ENCODE data around the gene GPR62. TPM values are rescaled to one million over a fixed set of nuclear protein-coding genes. Genes with fewer than 3 reads are reported as not detected.

GPR62 gene
- total RNA-seq, 1 donor from 2014 or later = not detected

GRCh38 chr3:51932471-51933370 lies 22.5 kb upstream of the GPR62 start:
- peaks cover 29% of the 10 kb centered on the region for H3K36me3 Mint-ChIP-seq (ENCODE audit: low read depth)
- no peaks in the 10 kb centered on the region for H3K4me1 Mint-ChIP-seq (ENCODE audit: low read depth)
- no peaks in the 10 kb centered on the region for H3K9me3 Mint-ChIP-seq (ENCODE audit: low read depth)
- H3K27me3 Mint-ChIP-seq (ENCODE audit: low read depth) = no peaks in the 10 kb centered on the region
- TF ChIP-seq CTCF (IDR thresholded peaks at IDR 0.05) = no peak
- no peak overlapping the region for H3K27ac Mint-ChIP-seq (ENCODE audit: unreplicated experiment)
- H3K4me3 Mint-ChIP-seq (ENCODE audit: unreplicated experiment) = no peak overlapping the region
- no peak for DNase-seq (ENCODE audit: low spot score)

DNA sequence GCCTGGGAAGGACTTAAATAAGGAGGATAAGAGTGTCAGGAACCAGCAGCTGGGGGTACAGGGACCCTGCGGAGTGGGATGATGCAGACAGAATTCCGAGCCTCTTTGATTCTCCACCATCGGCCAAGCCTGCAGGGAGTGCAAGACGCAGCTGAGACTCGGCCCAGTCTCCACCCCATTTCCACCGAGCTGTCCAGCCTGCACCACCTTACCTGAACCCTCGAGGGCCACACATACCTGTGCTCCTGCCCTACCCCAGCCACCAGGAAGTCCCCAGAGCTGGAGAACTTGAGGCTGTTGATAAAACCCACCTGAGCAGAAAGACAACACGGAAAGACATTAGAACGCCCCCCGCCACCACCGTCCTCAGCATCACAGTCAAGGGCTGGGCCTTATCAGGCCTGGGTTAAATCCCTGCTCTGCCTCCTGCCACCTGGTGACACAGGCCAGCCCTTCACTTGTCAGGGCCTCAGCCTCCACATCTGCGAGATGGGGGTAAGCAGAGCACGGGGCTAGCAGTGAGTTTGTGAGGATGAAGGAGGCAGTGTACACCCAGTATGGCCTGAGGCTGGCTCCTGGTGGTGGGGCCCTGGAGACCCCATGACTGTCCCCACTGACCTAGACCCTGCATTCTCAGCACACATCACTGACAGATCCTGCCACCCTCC lies 21.6 kb upstream of the GPR62 start:
- Mint-ChIP-seq H3K36me3 (ENCODE audit: low read depth) (peaks cover 31% of the 10 kb centered on the region), H3K4me3 (ENCODE audit: unreplicated experiment) (no peak overlapping the region), H3K27ac (ENCODE audit: unreplicated experiment) (no peak overlapping the region), H3K9me3 (ENCODE audit: low read depth) (no peaks in the 10 kb centered on the region), H3K27me3 (ENCODE audit: low read depth) (no peaks in the 10 kb centered on the region), H3K4me1 (ENCODE audit: low read depth) (no peaks in the 10 kb centered on the region)
- DNase-seq (ENCODE audit: low spot score) = no peak
- no peak for TF ChIP-seq CTCF (IDR thresholded peaks at IDR 0.05)

DNA sequence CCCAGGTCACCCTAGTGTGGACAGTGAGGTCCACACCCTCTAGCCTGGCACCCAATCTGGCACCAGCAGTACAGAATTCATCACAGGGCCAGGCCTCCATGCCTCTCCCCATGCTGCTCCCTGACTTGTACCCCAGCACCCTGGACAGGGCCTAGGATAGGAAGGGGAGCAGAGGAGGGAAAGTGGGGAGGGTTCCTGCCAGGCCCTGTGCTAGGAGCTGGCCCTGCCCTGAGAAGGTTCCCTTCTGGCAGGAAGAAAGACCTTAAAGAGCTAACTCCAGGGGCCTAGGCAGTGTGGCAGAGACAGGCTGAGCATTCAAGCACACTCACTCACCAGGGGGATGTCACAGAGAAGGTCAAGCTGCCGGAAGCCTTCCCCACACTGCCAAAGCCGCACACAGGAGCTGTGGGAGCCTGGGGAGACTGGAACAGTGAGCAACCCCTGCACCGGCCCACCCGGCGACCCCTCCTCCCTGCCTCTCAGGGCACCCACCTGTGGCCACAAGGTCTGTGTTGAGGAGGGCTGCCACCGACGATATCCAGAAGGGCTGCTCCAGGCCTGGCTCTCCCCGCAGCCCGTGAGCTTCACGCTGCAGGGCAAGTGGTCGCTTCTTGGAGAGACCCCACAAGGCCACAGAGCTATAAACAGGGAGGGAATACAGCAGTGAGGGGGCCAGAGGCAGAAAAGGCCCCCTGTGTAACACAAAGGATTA lies 20.9 kb upstream of the GPR62 start:
- H3K27ac Mint-ChIP-seq (ENCODE audit: unreplicated experiment) = no peak overlapping the region
- DNase-seq (ENCODE audit: low spot score) = no peak
- peaks cover 32% of the 10 kb centered on the region for H3K36me3 Mint-ChIP-seq (ENCODE audit: low read depth)
- TF ChIP-seq CTCF (IDR thresholded peaks at IDR 0.05) = no peak
- no peaks in the 10 kb centered on the region for H3K27me3 Mint-ChIP-seq (ENCODE audit: low read depth)
- no peaks in the 10 kb centered on the region for H3K9me3 Mint-ChIP-seq (ENCODE audit: low read depth)
- peaks cover 4% of the 10 kb centered on the region for H3K4me1 Mint-ChIP-seq (ENCODE audit: low read depth)
- no peak overlapping the region for H3K4me3 Mint-ChIP-seq (ENCODE audit: unreplicated experiment)

- peaks cover 11% of the 10 kb centered on the region for H3K4me1 Mint-ChIP-seq (ENCODE audit: low read depth)
- peaks cover 32% of the 10 kb centered on the region for H3K36me3 Mint-ChIP-seq (ENCODE audit: low read depth)
- H3K27ac Mint-ChIP-seq (ENCODE audit: unreplicated experiment) = no peak overlapping the region
- no peak for DNase-seq (ENCODE audit: low spot score)
- H3K4me3 Mint-ChIP-seq (ENCODE audit: unreplicated experiment) = no peak overlapping the region
- H3K27me3 Mint-ChIP-seq (ENCODE audit: low read depth) = no peaks in the 10 kb centered on the region
- no peak for TF ChIP-seq CTCF (IDR thresholded peaks at IDR 0.05)
- H3K9me3 Mint-ChIP-seq (ENCODE audit: low read depth) = no peaks in the 10 kb centered on the region
Observed at GRCh38 chr3:51934991-51935885, 19.9 kb upstream of the GPR62 start.

Measured in chondrocyte (in vitro differentiated cells).